IMR-90 (cell line): ENCODE data around the gene RECQL5. TPM values are rescaled to one million over a fixed set of nuclear protein-coding genes. Genes with fewer than 3 reads are reported as not detected.

Source experiments
- ATAC-seq: fragments of 200-7000 bp; cut with Tn5 transposase; 2 replicates; pipeline ENCODE4 v1.9.1; 2020; ENCODE audit warnings: low read depth, mild to moderate bottlenecking, moderate library complexity
- BruUV-seq: library from RNA; stranded (reverse); fragments of 400-500 nt; replicated peaks from 2 replicates; lab custom pipeline; 2021; lab: Mats Ljungman, UMichigan
- CTCF ChIA-PET: fragments of 300-600 bp; formaldehyde crosslinking; extraction: SDS; loops from one replicate; lab custom pipeline; 2021; ENCODE audit warnings: antibody characterized with exemption; lab: Yijun Ruan, JAX
- POLR2A ChIA-PET: fragments of 300-600 bp; sonication (Branson Sonifier 250); formaldehyde crosslinking; loops from one replicate; lab custom pipeline; 2022; ENCODE audit warnings: antibody characterized with exemption; ENCODE audit not compliant: unreplicated experiment; lab: Charles Lee
- DNase-seq: peaks from one replicate; pipeline ENCODE4 v3.0.0; 2013
- H2AFZ ChIP-seq: replicated peaks from 2 replicates; pipeline ENCODE3; 2013; ENCODE audit warnings: low read length, mild to moderate bottlenecking; ENCODE audit not compliant: poor library complexity
- H2AK5ac ChIP-seq: 2 replicates; pipeline ENCODE4 v1.6.1; 2013; ENCODE audit warnings: low read depth, low read length, inconsistent platforms
- H2AK9ac ChIP-seq: replicated peaks from 2 replicates; pipeline ENCODE3; 2013; ENCODE audit warnings: mild to moderate bottlenecking, low read depth, low read length, moderate library complexity; ENCODE audit not compliant: poor library complexity
- H2BK120ac ChIP-seq: 2 replicates; pipeline ENCODE4 v1.6.1; 2013; ENCODE audit warnings: low read depth, low read length, inconsistent platforms
- H2BK15ac ChIP-seq: 3 replicates; pipeline ENCODE4 v1.6.1; 2013; ENCODE audit warnings: low read depth, low read length, inconsistent platforms
- H2BK20ac ChIP-seq: 2 replicates; pipeline ENCODE4 v1.6.1; 2013; ENCODE audit warnings: low read depth, mild to moderate bottlenecking, inconsistent platforms, low read length, moderate library complexity
- H2BK5ac ChIP-seq: 2 replicates; pipeline ENCODE4 v1.6.1; 2013; ENCODE audit warnings: mild to moderate bottlenecking, low read depth, low read length, inconsistent platforms; ENCODE audit not compliant: poor library complexity, severe bottlenecking
- H3K14ac ChIP-seq: replicated peaks from 2 replicates; pipeline ENCODE4 v1.6.1; 2013; ENCODE audit warnings: low read depth, low read length, inconsistent platforms
- H3K18ac ChIP-seq: 2 replicates; pipeline ENCODE4 v1.6.1; 2013; ENCODE audit warnings: low read depth, low read length, control low read depth
- H3K23ac ChIP-seq: 2 replicates; pipeline ENCODE4 v1.6.1; 2013; ENCODE audit warnings: low read depth, low read length, inconsistent platforms
- H3K27ac ChIP-seq: 2 replicates; pipeline ENCODE4 v1.5.1; 2013; ENCODE audit warnings: mild to moderate bottlenecking, control low read depth, low read length; ENCODE audit not compliant: insufficient read depth
- H3K27me3 ChIP-seq: 2 replicates; pipeline ENCODE4 v1.6.1; 2013; ENCODE audit warnings: low read length; ENCODE audit not compliant: control insufficient read depth, insufficient read depth
- H3K36me3 ChIP-seq: 2 replicates; pipeline ENCODE4 v1.6.1; 2013; ENCODE audit warnings: low read length, mixed read lengths; ENCODE audit not compliant: control insufficient read depth, insufficient read depth
- H3K4ac ChIP-seq: 2 replicates; pipeline ENCODE4 v1.6.1; 2013; ENCODE audit warnings: low read depth, low read length, inconsistent platforms
- H3K4me1 ChIP-seq: 2 replicates; pipeline ENCODE4 v1.6.1; 2013; ENCODE audit warnings: low read length, mixed read lengths; ENCODE audit not compliant: control insufficient read depth, insufficient read depth
- H3K4me2 ChIP-seq: 2 replicates; pipeline ENCODE4 v1.6.1; 2013; ENCODE audit warnings: low read depth, mild to moderate bottlenecking, control low read depth, low read length, moderate library complexity
- H3K4me3 ChIP-seq: 2 replicates; pipeline ENCODE4 v1.5.1; 2013; ENCODE audit warnings: low read depth, mild to moderate bottlenecking, control low read depth, low read length, moderate library complexity; ENCODE audit not compliant: insufficient read depth
- H3K56ac ChIP-seq: 2 replicates; pipeline ENCODE4 v1.6.1; 2013; ENCODE audit warnings: low read length, inconsistent platforms; ENCODE audit not compliant: insufficient read depth; ENCODE audit errors: extremely low read depth
- H3K79me1 ChIP-seq, 2 experiments: 2 replicates each; pipeline ENCODE4 v1.6.1; 2013; ENCODE audit warnings: low read length in 2 of 2, inconsistent platforms in 1 of 2, low read depth in 1 of 2
- H3K9ac ChIP-seq: 2 replicates; pipeline ENCODE4 v1.6.1; 2013; ENCODE audit warnings: low read depth, low read length, control low read depth
- H3K9me1 ChIP-seq: 2 replicates; pipeline ENCODE4 v1.6.1; 2013; ENCODE audit warnings: low read length, inconsistent platforms; ENCODE audit not compliant: insufficient read depth
- H3K9me3 ChIP-seq: 2 replicates; pipeline ENCODE4 v1.6.1; 2013; ENCODE audit warnings: low read length; ENCODE audit not compliant: control insufficient read depth, insufficient read depth
- H4K20me1 ChIP-seq: 2 replicates; pipeline ENCODE4 v1.6.1; 2013; ENCODE audit warnings: low read length, inconsistent platforms; ENCODE audit not compliant: insufficient read depth
- H4K5ac ChIP-seq: 2 replicates; pipeline ENCODE4 v1.6.1; 2013; ENCODE audit warnings: mild to moderate bottlenecking, low read depth, low read length, control low read depth
- H4K8ac ChIP-seq, 2 experiments: 2 replicates each; pipeline ENCODE4 v1.6.1; 2013; ENCODE audit warnings: low read depth in 2 of 2, low read length in 2 of 2, control low read depth in 1 of 2, inconsistent platforms in 1 of 2
- H4K91ac ChIP-seq: 2 replicates; pipeline ENCODE4 v1.6.1; 2013; ENCODE audit warnings: low read depth, low read length, inconsistent platforms; ENCODE audit not compliant: insufficient read depth
- CHD1 ChIP-seq: IDR thresholded peaks from 2 replicates; pipeline ENCODE4 v1.6.1; 2012; ENCODE audit warnings: low read depth, low read length, improper control_type of control experiment
- ELK1 ChIP-seq: fragments of 150-350 bp; IDR thresholded peaks from 2 replicates; pipeline ENCODE4 v1.6.1; 2016; ENCODE audit warnings: low read depth, mild to moderate bottlenecking, low read length, moderate library complexity, borderline replicate concordance
- MAZ ChIP-seq: IDR thresholded peaks from 2 replicates; pipeline ENCODE4 v1.6.1; 2012; ENCODE audit warnings: low read depth, mild to moderate bottlenecking, low read length, improper control_type of control experiment, moderate library complexity, borderline replicate concordance
- RAD21 ChIP-seq: IDR thresholded peaks from 2 replicates; pipeline ENCODE4 v1.6.1; 2012; ENCODE audit warnings: low read length, improper control_type of control experiment
- SMC3 ChIP-seq: fragments of 150-350 bp; IDR thresholded peaks from 2 replicates; pipeline ENCODE4 v1.6.1; 2016; ENCODE audit warnings: low read depth, mild to moderate bottlenecking, antibody characterized with exemption, low read length, moderate library complexity
- WGBS, 2 experiments: methylation state at CpG; one replicate each; pipeline versions ENCODE4 v1.1.5 to v1.1.7; 2013; ENCODE audit warnings: missing lambda C conversion rate in 2 of 2; ENCODE audit not compliant: insufficient read length in 1 of 2; ENCODE audit errors: extremely low coverage in 2 of 2; 5-methylcytosine and 5-hydroxymethylcytosine counted together
- dilution Hi-C: fragments of 300-500 bp; cut with HindIII; formaldehyde crosslinking; loops from one replicate; pipeline ENCODE4 v1.14.3; 2018; ENCODE audit warnings: low sequenced_read_pairs; ENCODE audit not compliant: unreplicated experiment
- in situ Hi-C: fragments of 300-500 bp; cut with MboI; formaldehyde crosslinking; loops from 3 replicates; pipeline ENCODE4 v1.14.3; 2019; ENCODE audit warnings: low sequenced_read_pairs, inconsistent platforms, mixed read lengths
- intact Hi-C: fragments of 100-400 bp; cut with micrococcal nuclease; formaldehyde crosslinking; loops from 2 replicates; pipeline ENCODE4 v1.10.0; 2022
- polyA plus RNA-seq, 3 experiments: library from polyadenylated mRNA; depleted of rRNA; stranded (reverse); fragments of >200 nt; gene quantifications; 2 replicates each; pipeline ENCODE4 v1.2.3, GENCODE V29; 2012; ENCODE audit warnings: low replicate concordance in 1 of 3
- total RNA-seq: library from RNA; depleted of rRNA; stranded (reverse); fragments of >200 nt; gene quantifications from 2 replicates; pipeline ENCODE4 v1.2.3, GENCODE V29; 2012

RECQL5 gene
- total and polyA plus RNA-seq, 2 of the 4 experiments (the other 2 are of a cell fraction) = 7.3 to 23.7 TPM

GRCh38 chr17:75627094-75627493 is 39.9 kb downstream of the RECQL5 start:
- WGBS, 2 experiments = 100% methylated on average over 1 of the region's 10 CpGs; no CpG with 5 or more reads in 1 of the 2 experiments
- H4K5ac ChIP-seq = no peak overlapping the region
- ATAC-seq = no peak
- H3K4me2 ChIP-seq = no peak overlapping the region
- no peak overlapping the region for H2BK120ac ChIP-seq
- H2BK15ac ChIP-seq = no peak overlapping the region
- dilution Hi-C loops = no loop called here
- H4K20me1 ChIP-seq = no peaks in the 10 kb centered on the region; the same call in 1 of the 2 replicates
- no peak overlapping the region for H3K56ac ChIP-seq
- no peak overlapping the region for H3K4ac ChIP-seq
- H3K9ac ChIP-seq = no peak overlapping the region
- CTCF ChIA-PET = no interaction called here
- no peak overlapping the region for H3K4me3 ChIP-seq
- H3K27me3 ChIP-seq = no peaks in the 10 kb centered on the region
- no peaks in the 10 kb centered on the region for H3K9me3 ChIP-seq
- H3K4me1 ChIP-seq = peaks cover 2% of the 10 kb centered on the region; the same call in 1 of the 2 replicates
- no peak overlapping the region for H3K18ac ChIP-seq
- peaks cover 8% of the 10 kb centered on the region; the same call in 1 of the 2 replicates for H3K36me3 ChIP-seq
- H2AK9ac ChIP-seq = no peak overlapping the region
- H3K23ac ChIP-seq = no peak overlapping the region
- no peaks in the 10 kb centered on the region for H3K9me1 ChIP-seq
- intact Hi-C loops = no loop called here
- TF ChIP-seq MAZ = no peak
- no peak for TF ChIP-seq ELK1
- no peak for TF ChIP-seq RAD21
- no peak for TF ChIP-seq SMC3
- TF ChIP-seq CHD1 = no peak
- DNase-seq = no peak
- H2AK5ac ChIP-seq = no peak overlapping the region
- in situ Hi-C loops = no loop called here
- POLR2A ChIA-PET = no interaction called here
- no peak overlapping the region for H2BK5ac ChIP-seq
- H2AFZ ChIP-seq = no peak overlapping the region
- H2BK20ac ChIP-seq = no peak overlapping the region
- no peak overlapping the region for H4K91ac ChIP-seq
- H4K8ac ChIP-seq = no peak overlapping the region
- no TSS peak for BruUV-seq
- H3K27ac ChIP-seq = no peak overlapping the region
- no peak overlapping the region for H3K14ac ChIP-seq
- no peaks in the 10 kb centered on the region; a peak in 1 of 4 replicates for H3K79me1 ChIP-seq
